ENCODE measurements around the gene GABRB1.
"Not testable (repeated sequence)": the region's sequence is repeated elsewhere in the genome, so short reads cannot be mapped to it uniquely, and the experiment has no call there.

Gene GABRB1

DNA sequence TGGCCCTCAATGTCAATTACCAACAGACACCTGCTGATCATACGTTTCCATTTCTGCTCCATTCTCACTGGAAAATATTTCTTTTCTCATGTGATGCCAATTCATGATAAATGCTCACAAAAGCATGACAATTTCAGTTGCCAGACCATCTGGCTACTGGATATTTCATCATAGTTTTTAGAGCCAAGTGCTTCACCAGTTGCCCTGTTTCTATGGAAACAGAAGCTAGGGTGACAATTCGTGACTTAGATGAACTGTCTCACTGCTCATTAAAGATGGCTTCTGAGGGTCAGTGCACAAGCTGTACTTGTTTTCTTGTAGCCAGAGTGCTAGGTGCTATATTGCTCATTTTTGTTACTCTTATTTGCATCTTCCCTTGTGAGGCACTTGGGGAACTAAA, 247.3 kb downstream of the GABRB1 start:
- no peak for DNase-seq

DNA sequence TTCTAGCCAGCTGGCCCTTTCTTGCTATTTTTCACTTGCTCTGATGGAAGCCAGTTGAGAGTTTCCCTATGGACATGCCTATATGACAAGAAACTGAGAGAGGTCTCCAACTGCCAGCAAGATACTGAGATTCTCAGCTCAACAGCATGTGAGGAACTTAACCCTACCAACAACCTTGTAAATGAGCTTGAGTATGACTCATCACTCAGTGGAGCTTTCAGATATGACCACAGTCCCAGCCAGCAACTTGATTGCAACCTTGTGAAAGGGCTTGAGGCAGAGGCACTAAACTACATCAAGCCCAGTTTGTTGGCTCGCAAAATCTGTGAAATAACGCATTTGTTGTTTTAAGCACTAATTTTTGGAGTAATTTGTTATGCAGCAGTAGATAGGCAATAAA, 256.4 kb downstream of the GABRB1 start:
- DNase-seq: no peak

- no peak for DNase-seq
Observed at GRCh38 chr4:47289805-47290204, 258.4 kb downstream of the GABRB1 start.

- not testable (repeated sequence) for DNase-seq
Observed at GRCh38 chr4:47290873-47291272, 259.5 kb downstream of the GABRB1 start.

DNA sequence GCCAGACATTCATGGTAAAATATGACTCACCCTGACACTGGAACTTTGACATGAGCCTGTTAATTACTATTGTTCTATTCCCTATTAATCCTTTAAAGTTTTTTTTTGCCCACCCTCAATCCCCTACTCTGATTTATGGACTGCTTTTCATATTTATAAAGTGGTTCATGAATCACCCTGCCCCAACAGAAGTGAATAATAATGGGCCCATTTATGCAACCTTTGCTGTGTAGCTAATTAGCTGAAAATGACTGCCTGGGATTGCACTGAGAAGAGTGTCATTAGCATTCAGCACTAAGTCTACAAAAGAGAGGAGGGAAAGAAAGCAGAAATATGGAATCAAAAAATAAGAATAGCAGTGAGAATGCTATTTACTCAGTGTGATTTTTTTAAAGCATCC, 277.8 kb downstream of the GABRB1 start:
- DNase-seq: no peak

DNA sequence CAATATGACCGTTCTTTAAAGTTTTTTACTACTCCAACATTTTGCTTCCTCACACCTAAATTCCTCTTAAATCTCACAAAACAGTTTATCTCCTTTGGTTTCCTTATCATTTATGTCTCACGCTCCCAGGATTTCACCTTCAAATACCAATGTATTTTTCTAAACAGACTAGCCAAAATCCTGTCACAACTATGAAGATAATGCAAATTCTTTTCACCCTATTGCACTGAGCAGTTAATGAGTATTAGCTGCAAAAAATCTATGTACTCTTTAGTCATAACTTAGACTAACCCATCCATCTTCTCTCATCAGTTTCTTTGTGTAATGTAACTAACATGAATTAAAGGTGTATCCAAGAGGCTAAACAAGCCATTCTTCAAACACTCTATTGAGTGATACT, 280.8 kb downstream of the GABRB1 start:
- DNase-seq: no peak

DNA sequence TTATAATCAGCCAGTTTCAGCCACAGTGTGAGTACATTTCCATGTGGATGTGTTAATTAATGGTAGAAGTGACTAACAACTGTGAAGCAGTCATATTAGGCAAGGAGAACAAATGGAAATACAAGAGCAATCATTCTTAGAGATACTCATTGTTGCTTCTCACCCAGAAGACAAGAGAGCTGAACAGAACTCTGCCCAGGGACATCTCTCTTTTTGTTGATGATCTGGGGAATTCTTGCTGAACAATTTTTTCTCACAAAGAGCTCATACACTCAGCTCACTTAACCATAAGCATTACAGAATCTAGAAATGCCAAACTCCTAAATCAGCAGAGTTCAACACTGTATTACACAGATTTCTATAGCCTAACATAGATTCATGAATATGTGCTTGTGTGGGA, 282.0 kb downstream of the GABRB1 start:
- DNase-seq: no peak

- no peak for DNase-seq
Observed at GRCh38 chr4:47315346-47315745, 284.0 kb downstream of the GABRB1 start.

GRCh38 chr4:47326025-47326424, 294.7 kb downstream of the GABRB1 start:
- DNase-seq: no peak

DNA sequence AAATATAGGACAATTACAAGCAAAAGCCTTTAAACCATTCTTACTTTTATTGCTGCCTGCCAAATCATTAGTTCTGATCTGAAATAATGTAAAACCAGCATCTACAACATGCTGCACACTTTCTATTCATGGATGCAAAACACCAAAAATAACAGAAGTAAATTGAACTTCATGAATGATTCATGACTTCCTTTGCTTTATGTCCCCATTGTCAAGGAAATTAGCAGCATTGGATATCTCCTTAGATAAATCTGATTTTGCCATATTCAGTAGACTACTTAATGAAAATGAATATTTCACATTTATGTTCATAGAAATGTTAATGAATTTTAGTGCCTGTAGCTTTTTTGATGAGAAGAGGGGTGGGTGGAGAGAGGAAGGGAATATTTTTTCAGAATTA, 299.5 kb downstream of the GABRB1 start:
- no peak for DNase-seq

DNA sequence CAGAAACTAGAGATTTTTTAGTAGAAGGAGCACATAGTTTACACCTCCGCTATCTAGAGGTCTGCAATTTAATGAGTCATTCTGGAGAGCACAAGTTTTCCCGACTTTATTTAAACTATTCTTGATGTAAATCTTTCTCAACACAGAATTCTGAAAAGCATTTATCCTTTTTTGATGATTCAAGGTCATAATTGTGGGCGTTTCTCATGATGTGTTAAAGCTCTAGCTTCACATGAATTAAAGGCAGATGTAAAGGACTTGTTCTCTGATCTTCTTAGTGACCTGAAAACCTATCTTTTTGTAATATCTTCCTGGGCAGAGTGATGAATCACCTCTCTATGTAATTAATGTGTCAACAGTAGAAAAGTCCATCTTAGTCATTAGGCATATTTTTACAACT, 303.3 kb downstream of the GABRB1 start:
- no peak for DNase-seq

GRCh38 chr4:47337893-47338292, 306.5 kb downstream of the GABRB1 start:
- no peak for DNase-seq

DNA sequence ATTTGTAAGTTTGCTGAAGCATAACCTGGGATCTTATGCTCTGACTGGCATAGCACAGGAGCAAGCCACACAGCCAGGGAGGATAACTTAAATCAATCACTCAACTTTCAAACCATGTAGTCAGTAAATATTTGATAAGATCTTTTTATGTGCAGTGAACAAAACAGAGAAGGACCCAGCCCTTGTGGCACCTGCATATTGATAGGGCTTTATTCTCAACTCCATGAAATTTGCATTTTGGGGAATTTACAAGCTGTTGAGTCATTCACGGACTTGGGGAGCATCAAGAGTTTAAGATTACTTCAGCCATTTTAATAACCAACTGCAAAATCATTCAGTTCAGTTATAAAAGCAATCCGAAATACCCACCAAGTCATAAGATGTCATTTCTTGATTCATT, 309.5 kb downstream of the GABRB1 start:
- no peak for DNase-seq

GRCh38 chr4:47342796-47343195, 311.4 kb downstream of the GABRB1 start:
- DNase-seq: no peak

GRCh38 chr4:47349326-47349725, 318.0 kb downstream of the GABRB1 start:
- DNase-seq: no peak

DNA sequence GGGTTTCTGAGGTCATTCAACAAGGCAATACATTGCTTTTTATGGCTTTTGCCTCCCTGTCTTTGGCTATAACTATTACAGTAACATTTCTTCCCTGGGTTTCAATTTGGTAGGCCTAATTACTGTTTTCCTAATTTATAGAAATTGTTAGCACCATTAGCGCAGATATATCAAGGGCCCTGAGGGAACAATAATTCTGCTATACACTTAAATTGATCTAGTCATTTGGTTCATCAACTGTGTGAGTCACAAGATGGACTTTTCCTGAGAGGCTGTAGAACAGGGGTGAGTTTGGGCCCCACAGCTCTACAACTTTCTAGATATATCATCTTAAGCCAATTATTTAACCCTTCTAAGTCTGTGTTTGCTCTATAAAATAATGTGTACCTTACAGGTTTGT, 324.2 kb downstream of the GABRB1 start:
- no peak for DNase-seq

GRCh38 chr4:47359891-47360290, 328.5 kb downstream of the GABRB1 start:
- DNase-seq: no peak

- DNase-seq: no peak
Observed at GRCh38 chr4:47367761-47368160, 336.4 kb downstream of the GABRB1 start.

- no peak for DNase-seq
Observed at GRCh38 chr4:47368211-47368610, 336.8 kb downstream of the GABRB1 start.

DNA sequence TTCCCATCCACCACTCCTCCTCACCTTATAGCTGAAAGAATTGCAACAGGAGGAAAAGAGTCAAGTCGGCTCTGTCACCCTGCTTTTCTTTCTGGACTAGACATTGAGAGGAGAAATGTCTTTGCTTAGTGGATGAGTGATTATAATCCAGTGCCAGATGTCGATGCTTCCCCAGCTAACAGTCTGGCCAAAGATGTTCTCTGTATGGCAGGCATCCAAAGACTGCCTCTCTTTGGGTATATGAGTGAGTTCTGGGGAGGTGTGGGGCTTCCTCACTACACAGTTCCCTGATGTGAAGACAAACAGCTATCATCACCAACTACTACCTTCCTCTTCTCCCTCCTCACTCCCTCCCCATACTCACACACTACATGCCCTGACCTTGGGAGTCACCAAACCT, 341.2 kb downstream of the GABRB1 start:
- DNase-seq: no peak

GRCh38 chr4:47373174-47373573, 341.8 kb downstream of the GABRB1 start:
- no peak for DNase-seq

DNA sequence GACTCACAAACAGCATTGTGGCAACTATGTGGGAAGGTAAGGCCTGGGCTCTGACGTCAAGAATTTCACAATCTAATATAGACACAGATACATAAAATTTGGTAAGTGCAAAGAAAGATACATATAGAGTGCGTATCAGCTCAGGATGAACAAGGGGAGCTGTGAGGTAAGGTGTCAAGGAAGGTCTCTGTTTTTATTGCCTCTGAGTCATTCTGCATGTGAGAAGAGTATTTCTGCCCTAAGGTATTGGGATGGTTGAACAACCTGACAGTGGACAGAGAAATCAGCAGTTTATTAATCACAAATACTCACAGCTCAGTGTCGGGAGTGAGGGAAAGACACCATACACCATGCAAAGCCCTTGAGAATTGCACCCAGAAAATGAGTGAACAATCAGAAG, 342.3 kb downstream of the GABRB1 start:
- DNase-seq: no peak

GRCh38 chr4:47374477-47374876, 343.1 kb downstream of the GABRB1 start:
- DNase-seq: no peak

DNA sequence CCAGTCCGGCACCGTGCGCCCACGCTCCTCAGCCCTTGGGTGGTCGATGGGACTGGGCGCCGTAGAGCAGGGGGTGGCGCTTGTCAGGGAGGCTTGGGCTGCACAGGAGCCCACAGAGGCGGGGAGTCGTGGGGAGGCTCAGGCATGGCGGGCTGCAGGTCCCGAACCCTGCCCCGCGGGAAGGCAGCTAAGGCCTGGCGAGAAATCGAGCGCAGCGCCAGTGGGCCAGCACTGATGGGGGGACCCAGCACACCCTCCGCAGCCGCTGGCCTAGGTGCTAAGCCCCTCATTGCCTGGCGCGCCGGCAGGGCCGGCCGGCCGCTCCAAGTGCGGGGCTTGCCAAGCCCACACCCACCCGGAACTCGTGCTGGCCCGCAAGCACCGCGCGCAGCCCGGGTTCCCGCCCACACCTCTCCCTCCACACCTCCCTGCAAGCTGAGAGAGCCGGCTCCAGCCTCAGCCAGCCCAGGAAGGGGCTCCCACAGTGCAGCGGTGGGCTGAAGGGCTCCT, 346.7 kb downstream of the GABRB1 start:
- DNase-seq: not testable (repeated sequence)

All from nucleus accumbens (tissue), 56 donors.